GM21723 (cell line): ENCODE measurements around the gene PTMA.
"Not testable (repeated sequence)": the region's sequence is repeated elsewhere in the genome, so short reads cannot be mapped to it uniquely, and the experiment has no call there.

Experiments
- ATAC-seq: cut with Tn5 transposase; IDR thresholded peaks from one replicate; pipeline ENCODE4 v1.9.1; 2021; ENCODE audit warnings: mild to moderate bottlenecking, moderate library complexity; ENCODE audit not compliant: unreplicated experiment

The PTMA gene

DNA sequence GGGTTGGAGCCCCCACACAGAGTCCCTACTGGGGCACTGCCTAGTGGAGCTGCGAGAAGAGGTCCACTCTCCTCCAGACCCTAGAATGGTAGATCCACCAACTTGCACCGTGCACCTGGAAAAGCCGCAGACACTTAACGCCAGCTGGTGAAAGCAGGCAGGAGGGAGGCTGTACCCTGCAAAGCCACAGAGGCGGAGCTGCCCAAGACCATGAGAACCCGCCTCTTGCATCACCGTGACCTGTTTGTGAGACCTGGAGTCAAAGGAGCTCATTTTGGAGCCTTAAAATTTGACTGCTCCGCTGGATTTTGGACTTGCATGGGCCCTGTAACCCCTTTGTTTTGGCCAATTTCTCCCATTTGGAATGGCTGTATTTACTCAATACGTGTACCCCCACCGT lies 40.7 kb downstream of the PTMA start:
- ATAC-seq = not testable (repeated sequence)

DNA sequence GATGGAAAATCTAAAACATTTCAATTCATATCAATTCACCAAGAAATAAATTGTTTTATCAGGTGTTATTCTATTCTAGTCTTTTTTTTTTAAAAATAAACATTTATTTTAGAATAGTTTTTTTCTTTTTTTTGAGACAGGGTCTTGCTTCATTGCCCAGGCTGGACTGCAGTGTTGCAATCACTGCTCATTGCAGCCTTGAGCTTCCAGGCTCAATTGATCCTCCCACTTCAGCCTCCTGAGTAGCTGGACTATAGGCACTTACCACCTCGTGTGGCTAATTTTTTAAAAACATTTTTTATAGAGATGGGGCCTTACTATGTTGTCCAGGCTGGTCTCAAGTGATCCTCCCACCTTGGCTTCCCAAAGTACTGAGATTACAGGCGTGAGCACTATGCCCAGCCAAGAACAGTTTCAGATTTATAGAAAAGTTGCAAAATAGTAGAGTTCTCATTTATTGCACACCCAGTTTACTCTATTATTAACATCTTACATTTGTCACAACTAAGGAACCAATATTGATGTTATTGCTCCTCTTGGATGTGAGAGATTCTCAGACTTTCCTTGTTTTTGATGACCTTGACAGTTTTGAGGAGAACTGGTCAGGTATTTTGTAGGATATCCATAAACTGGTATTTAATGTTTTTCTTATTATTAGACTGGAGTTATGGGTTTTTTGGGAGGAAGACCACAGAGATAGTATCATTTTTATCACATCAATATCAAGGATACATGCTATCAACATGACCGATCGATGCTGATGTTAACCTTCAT lies 42.9 kb downstream of the PTMA start:
- ATAC-seq = no peak

DNA sequence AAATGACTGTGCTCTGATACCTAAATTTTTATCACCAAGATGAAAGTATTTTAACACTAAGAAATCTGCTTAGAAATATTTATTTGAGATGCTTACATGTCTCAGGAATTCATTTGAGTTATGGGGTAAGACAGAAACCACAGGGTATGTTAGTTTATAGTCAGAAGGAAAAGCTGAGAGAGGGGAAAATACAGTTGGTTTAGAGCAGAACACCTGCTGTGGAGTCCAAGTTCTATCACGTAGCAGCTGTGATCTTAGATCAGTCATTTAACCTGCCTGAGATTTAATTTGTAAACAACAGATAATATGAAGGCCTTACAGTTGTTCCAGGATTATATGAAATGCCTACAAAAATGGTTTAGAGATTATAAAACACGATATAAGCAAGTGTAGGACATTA lies 43.7 kb downstream of the PTMA start:
- no peak for ATAC-seq

DNA sequence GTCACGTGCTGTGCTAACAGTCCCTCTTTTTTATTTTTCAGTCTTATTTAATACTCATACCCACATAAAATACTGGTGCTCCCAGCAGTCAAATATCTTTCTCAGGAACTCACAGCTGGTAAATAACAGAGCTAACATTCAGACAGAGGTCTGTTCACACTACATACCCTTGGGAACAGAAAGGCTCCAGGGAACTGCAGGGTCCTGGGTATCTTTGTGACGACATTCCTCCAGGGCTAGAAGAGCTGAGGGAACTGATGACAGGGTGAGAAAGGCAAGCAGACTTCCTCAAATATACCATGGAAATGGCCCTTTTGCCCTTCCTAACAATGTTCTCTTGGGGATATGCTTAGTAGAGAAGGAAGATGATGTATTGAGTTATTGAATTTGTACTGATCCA lies 53.4 kb downstream of the PTMA start:
- ATAC-seq = no peak
